Esophagus (tissue), 2 donors: Measurements from ENCODE around the gene ERRFI1. TPM values are rescaled to one million over a fixed set of nuclear protein-coding genes. Genes with fewer than 3 reads are reported as not detected.

Experiments used
- H3K27ac ChIP-seq, 2 donors: one replicate each; pipeline ENCODE4 v1.5.1; 2013; ENCODE audit warnings: low read depth in 2 of 2, mild to moderate bottlenecking in 2 of 2, inconsistent platforms in 1 of 2, low read length in 1 of 2, moderate library complexity in 1 of 2
- H3K27me3 ChIP-seq, 2 donors: one replicate each; pipeline ENCODE4 v1.6.1; 2013; ENCODE audit warnings: low read length in 2 of 2, control low read depth in 1 of 2, mild to moderate bottlenecking in 1 of 2; ENCODE audit not compliant: insufficient read depth in 2 of 2, control insufficient read depth in 1 of 2
- H3K36me3 ChIP-seq, 2 donors: one replicate each; pipeline ENCODE4 v1.6.1; 2013; ENCODE audit warnings: low read length in 1 of 2; ENCODE audit not compliant: control insufficient read depth in 2 of 2, insufficient read depth in 2 of 2
- H3K4me1 ChIP-seq, 2 donors: one replicate each; pipeline ENCODE4 v1.6.1; 2013; ENCODE audit warnings: low read length in 1 of 2; ENCODE audit not compliant: control insufficient read depth in 2 of 2, insufficient read depth in 2 of 2
- H3K4me3 ChIP-seq, 2 donors: one replicate each; pipeline ENCODE4 v1.5.1; 2013; ENCODE audit warnings: low read length in 2 of 2, mild to moderate bottlenecking in 2 of 2, low read depth in 1 of 2, moderate library complexity in 1 of 2
- H3K9me3 ChIP-seq, 2 donors: one replicate each; pipeline ENCODE4 v1.6.1; 2013; ENCODE audit warnings: mild to moderate bottlenecking in 2 of 2, low read depth in 1 of 2, low read length in 1 of 2, moderate library complexity in 1 of 2; ENCODE audit not compliant: control insufficient read depth in 2 of 2, insufficient read depth in 1 of 2
- WGBS, 2 donors: extraction: QIAGEN DNeasy Blood & Tissue Kit; methylation state at CpG; one replicate each; pipeline ENCODE4 v1.1.7; 2013; 5-methylcytosine and 5-hydroxymethylcytosine counted together
- polyA plus RNA-seq, 2 donors: library from polyadenylated mRNA; stranded (reverse); fragments of 200-250 nt; gene quantifications; one replicate each; pipeline ENCODE4 v1.2.3, GENCODE V29; 2013
- donor health status: healthy with polysubstance abuse.
- donor health status: Bipolar disorder and iron deficiency.

The ERRFI1 gene
- polyA plus RNA-seq, 2 donors, result 18.2 to 21.3 TPM

DNA sequence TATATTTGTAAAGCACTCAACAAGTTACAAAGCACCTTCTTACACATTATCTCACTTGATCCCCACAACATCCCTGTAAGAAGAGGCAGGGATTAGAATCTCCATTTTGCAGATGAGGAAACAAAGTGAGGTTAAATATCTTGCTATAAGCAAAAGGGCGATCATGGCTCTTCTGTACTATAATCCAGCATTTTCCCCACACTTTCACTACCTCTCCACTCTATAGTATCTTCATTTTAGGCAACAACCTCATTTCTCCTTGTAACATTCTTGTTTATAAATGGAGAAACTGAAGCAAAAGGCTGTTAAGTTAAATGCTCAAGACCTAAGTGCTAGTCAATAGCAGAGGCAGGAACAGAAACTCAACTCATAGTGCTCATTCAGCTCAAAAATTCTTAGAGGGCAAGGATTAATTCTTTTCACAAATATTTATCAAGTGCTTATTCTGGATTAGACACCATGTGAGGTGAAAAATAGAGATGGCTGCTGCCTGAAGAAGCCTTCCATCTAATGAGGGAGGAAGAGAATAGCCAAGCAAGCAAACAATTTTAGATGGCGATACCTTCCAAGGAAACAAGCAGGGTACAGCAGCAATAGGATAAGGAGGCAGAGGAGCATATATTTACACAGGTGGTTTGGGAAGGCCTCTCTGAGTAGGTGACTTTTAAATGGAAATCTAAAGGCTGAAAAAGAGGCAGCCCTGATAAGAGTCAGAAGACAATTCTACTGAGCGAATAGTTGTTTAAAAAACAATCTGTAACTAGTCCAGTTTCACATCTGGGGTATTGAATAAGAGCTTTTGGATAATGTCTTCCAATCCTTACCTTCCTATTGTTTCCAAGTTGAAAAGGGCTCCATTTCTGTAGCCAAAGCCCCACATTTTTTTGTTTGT, 3.5 kb downstream of the ERRFI1 start:
- H3K36me3 ChIP-seq, result no peaks in the 10 kb centered on the region
- no peaks in the 10 kb centered on the region for H3K9me3 ChIP-seq
- peaks cover 0 to 7% of the 10 kb centered on the region in 2 donors for H3K4me1 ChIP-seq
- H3K27ac ChIP-seq, result peak overlapping the region; percentile 21 to 58
- 75% methylated on average over 3 of the region's 3 CpGs for WGBS, 2 donors
- H3K27me3 ChIP-seq, result no peaks in the 10 kb centered on the region
- peak overlapping the region in 1 of 2 donors; percentile 70 for H3K4me3 ChIP-seq

DNA sequence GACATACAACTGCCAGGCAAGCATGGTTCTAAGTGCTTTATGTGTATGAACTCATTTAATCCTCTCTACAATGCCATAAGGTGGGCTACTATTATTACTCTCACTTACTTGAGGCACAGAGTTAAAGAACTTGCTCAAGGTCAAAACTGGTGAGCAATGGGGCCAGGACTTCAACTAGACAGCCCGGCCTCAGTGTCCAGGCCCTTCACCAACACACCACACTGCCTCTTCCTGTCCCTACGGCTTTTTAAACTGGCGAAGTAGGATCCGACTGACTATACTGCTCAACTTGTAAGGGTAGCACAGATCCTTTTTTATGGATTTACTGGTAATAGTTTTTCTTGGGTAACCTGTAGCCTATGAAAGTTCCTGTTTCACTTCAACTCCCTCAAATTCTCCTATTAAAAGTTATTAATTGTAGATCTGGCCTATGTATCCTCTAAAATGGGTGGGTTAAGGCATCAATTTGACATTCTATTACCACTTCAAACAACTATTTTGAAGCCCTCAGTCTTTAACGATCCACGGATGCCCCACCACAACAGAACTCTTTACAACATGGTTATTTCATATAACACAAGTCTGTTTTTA, 4.3 kb downstream of the ERRFI1 start:
- WGBS, 2 donors, result 86 to 93% methylated on average over 6 of the region's 6 CpGs
- Histone ChIP-seq H3K4me3 (peak overlapping the region in 1 of 2 donors; percentile 70), H3K27ac (peak overlapping the region in 1 of 2 donors; percentile 47), H3K36me3 (no peaks in the 10 kb centered on the region), H3K9me3 (no peaks in the 10 kb centered on the region), H3K27me3 (no peaks in the 10 kb centered on the region), H3K4me1 (peaks cover 0 to 5% of the 10 kb centered on the region in 2 donors)

DNA sequence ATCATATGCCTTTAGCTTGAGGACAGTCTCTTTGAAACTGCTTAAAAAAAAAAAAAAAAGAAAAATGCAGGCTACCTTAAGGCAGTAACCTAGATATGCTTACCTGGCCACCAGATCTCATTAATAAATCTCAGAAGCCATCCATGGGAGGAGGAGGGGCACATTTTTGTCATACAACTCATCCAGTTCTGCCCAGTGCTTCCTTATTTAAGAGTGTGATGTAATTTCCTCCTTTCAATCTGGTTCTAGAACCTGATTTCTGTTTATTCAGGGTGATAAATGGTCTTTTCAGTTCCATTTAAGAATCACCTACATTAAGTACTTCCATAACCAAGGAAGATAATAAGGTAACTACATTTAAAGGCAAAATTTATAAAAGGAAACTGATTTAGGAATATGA, 6.1 kb downstream of the ERRFI1 start:
- H3K36me3 ChIP-seq, result no peaks in the 10 kb centered on the region
- no peak overlapping the region for H3K27ac ChIP-seq
- H3K4me1 ChIP-seq, result peaks cover 0 to 2% of the 10 kb centered on the region in 2 donors
- H3K9me3 ChIP-seq, result no peaks in the 10 kb centered on the region
- peak overlapping the region in 1 of 2 donors; percentile 7 for H3K4me3 ChIP-seq
- H3K27me3 ChIP-seq, result no peaks in the 10 kb centered on the region

DNA sequence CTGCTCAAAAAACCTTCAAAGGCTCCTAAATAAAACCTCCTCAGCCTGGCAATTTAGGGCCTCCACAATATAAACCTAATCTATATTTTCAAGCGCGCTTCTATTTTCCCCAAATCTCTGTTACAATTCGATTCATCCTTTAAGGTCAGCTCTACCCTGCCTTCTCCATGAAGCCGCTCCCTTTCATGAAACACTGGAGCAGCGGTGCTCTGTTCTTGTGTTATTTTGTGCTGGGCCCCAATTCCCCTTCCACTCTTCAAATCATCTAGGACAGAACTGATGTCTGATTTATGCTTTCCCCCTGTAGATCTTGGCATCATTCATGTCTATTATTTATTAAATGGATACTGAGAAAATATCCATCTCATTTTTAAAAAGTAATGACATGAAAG, 6.9 kb downstream of the ERRFI1 start:
- Histone ChIP-seq H3K4me3 (no peak overlapping the region), H3K27me3 (no peaks in the 10 kb centered on the region), H3K4me1 (peaks cover 0 to 2% of the 10 kb centered on the region in 2 donors), H3K27ac (peak overlapping the region in 1 of 2 donors; percentile 37), H3K36me3 (peaks cover 0 to 3% of the 10 kb centered on the region in 2 donors), H3K9me3 (no peaks in the 10 kb centered on the region)
- WGBS, 2 donors, result 89 to 91% methylated on average over 5 of the region's 5 CpGs

DNA sequence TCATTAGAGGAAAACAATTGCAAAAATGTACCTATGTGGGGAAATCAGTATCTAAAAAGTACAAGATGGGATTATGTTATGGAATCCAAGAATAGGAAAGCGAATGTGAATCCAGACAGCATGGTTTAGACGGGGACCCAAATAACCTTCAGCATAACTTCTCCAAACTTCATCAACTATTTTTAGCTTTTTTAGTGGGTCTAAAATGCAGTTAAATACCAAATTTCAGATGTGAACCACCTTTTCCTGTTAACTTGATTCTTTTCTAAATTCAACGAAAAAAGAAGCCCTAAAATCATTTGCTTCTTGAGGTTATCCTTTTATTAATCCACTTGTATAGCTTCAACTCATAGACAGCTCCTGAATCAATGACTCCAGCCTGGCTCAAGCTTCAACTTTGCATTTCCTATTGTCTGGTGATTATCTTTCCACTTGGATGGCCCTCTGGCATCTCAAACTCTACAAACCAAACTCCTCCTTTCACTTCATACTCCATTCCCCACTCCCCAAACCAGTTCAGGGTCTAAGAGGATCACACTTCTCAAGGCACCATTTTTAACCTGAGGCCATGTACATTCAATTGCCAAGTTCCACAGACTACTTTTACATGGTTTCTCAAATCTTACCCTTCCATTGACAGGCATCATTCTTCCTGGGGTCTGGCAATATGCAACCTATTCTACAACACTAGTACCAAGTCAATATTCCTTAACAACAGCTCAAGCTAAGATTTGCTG, 7.4 kb downstream of the ERRFI1 start:
- Histone ChIP-seq H3K27ac (peak overlapping the region in 1 of 2 donors; percentile 14), H3K9me3 (no peaks in the 10 kb centered on the region), H3K4me3 (no peak overlapping the region), H3K27me3 (no peaks in the 10 kb centered on the region), H3K4me1 (peaks cover 0 to 2% of the 10 kb centered on the region in 2 donors), H3K36me3 (peaks cover 0 to 5% of the 10 kb centered on the region in 2 donors)
- WGBS, 2 donors, result 76 to 82% methylated on average over 3 of the region's 3 CpGs

DNA sequence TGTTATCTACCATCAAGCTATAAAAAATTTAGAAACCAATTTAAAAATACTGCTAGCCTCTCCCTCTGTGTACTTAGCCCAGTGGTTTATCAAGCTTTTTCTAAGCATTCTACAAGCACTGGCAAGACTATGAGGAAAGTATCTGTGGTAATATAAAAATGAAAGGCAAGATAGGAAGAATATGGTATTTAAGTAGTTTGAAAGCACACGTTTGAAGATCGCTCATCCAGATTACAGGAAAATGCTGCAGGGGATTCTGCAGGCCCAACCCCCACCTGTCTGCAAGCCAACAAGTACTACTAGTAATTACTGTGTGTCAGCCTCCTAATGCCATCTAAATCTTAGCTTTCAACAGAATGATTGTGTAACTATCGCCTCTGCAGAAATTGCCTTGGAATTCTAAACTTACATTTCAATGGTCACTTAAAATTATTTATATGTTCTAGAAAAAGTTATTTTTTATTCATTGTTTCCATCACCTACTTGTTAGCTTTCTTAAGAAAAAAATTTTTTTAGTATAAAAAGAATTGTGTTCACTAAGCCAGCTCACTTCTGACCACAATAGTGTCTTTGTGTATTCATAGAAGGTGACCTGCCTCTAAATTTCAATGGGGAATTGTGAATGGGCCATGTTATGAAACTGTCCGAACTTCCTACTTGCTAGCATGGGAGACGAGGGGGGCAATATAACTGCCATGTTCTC, 8.5 kb downstream of the ERRFI1 start:
- Histone ChIP-seq H3K27ac (peak overlapping the region; percentile 47 to 61), H3K4me1 (peaks cover 0 to 2% of the 10 kb centered on the region in 2 donors)

DNA sequence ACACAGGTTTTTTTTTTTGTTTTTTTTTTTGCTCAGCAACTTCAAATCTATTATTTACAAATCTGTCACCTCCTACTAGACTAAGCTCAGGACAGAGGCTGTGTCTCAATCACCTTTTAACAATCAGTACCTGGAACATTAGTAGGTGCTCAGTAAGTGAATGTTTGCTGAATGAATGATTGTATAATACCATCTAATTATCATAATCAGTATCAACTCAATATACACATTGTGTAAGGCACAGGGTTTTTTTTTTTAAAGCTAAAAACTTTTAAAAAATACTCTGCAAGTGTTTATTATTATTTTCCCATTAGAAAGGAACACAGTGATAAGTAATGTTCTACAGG, 9.2 kb downstream of the ERRFI1 start:
- no peak overlapping the region for H3K4me3 ChIP-seq
- no peaks in the 10 kb centered on the region for H3K27me3 ChIP-seq
- H3K27ac ChIP-seq, result peak overlapping the region in 1 of 2 donors; percentile 29
- no peaks in the 10 kb centered on the region for H3K9me3 ChIP-seq
- peaks cover 0 to 2% of the 10 kb centered on the region in 2 donors for H3K4me1 ChIP-seq
- H3K36me3 ChIP-seq, result peaks cover 0 to 5% of the 10 kb centered on the region in 2 donors

More for the DNA sequence above, 8.5 kb downstream of the ERRFI1 start:
- Histone ChIP-seq H3K9me3 (no peaks in the 10 kb centered on the region), H3K4me3 (no peak overlapping the region), H3K27me3 (no peaks in the 10 kb centered on the region), H3K36me3 (peaks cover 0 to 5% of the 10 kb centered on the region in 2 donors)
- WGBS, 2 donors, result 26 to 29% methylated on average over 5 of the region's 5 CpGs

DNA sequence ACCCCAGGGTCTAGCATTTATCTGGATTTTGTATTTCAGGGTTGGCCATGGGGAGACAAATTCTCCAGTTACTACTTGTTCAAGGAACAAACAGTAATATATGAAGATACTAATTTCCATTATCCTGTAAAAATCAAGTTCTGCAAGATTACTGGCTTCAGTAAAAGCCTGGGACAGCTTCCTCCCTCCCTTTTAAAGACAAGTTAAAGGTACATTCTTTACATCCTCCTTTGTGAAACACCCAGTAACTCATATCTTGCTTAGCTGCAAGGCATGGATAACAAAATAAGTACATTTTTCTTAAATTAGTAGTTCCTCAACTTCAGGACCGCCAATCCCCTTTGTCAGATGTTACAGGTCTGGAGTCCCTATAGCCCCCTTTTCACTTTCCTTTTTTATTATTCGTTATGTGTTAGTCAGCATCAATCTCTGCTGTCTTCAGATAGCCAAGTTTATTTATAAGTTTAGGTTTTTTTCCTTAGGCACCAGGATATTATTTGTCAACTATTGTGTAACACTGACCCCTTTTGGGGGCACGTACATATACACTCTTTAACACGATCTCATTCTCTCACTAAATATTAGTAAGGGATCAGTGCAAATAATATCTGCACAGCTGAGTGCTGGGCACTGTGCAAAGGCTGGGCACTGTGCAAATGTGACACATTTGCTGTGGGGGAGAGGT, 9.8 kb downstream of the ERRFI1 start:
- H3K4me1 ChIP-seq, result no peaks in the 10 kb centered on the region

DNA sequence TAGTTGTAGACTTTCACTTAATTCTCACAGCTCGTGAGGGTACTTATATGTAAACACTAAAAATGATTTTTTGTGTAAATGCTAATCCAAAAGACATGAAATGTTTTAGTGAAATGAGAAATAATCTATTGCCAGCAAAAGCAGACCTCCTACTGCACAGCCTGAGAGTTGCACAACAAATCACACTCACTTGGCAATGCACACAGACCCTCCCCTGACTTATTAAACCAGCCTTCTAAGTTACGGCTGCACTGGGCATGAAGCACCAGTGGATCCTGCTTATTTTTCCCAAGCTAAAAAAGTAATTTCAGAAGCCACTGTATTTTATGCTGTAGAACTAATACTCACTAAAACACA, 10.3 kb downstream of the ERRFI1 start:
- Histone ChIP-seq H3K4me1 (peaks cover 0 to 2% of the 10 kb centered on the region in 2 donors), H3K4me3 (no peak overlapping the region), H3K27ac (peak overlapping the region in 1 of 2 donors; percentile 29), H3K36me3 (peaks cover 0 to 5% of the 10 kb centered on the region in 2 donors), H3K27me3 (no peaks in the 10 kb centered on the region), H3K9me3 (no peaks in the 10 kb centered on the region)
- 26 to 37% methylated on average over 2 of the region's 2 CpGs for WGBS, 2 donors

More for the DNA sequence above, 9.8 kb downstream of the ERRFI1 start:
- Histone ChIP-seq H3K36me3 (peaks cover 0 to 5% of the 10 kb centered on the region in 2 donors), H3K27ac (peak overlapping the region in 1 of 2 donors; percentile 29), H3K9me3 (no peaks in the 10 kb centered on the region), H3K4me3 (peak overlapping the region in 1 of 2 donors; percentile 14), H3K27me3 (no peaks in the 10 kb centered on the region)
- WGBS, 2 donors, result 29 to 32% methylated on average over 4 of the region's 4 CpGs
